CD4-positive, alpha-beta T cell treated with Interleukin-12 subunit alpha and Interleukin-12 subunit beta, for 1 hour (primary cell): ENCODE results near the gene CDH8.

Experiments used
- DNase-seq: peaks from one replicate; pipeline ENCODE4 v3.0.0-alpha.2; 2020

Gene CDH8

DNA sequence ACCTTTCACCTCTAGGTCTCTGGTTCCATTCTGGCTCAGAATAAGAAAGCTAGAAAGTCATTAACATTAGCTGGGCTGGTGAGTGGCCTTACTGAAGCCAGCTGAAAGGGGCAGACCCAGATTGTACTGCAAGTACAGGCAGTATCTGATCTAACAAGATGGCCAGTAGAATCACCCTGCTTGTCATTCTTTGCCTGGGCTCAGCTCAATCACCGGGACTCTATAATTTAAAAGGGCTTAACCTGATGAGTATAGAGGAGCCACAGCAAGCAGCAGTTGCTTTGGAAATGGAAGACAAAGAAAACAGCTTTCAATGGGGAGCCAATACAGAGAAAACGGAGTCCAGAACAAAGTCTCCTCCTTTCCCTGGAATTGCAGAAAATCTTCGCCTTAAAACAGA lies 13.6 kb downstream of the CDH8 start:
- DNase-seq, result no peak

DNA sequence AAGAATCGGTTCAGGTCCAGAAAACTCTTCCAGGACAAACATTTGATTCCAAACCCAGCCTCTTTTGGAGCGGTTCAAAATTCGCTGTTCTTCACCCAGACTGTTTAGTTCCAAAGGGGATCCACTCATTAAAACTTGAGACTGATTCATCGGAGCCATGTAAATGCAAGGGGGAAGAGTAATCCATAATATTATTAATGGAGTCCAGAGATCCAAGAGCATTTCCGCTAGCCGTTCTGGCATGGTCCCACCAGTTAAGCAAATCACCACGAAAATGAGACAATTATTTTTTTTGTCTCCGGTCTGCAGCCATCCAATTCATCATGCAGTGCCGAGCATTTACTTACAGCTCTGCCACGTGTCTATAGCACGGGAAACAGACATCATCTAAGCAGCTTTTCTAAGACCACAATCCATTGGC lies 15.1 kb downstream of the CDH8 start:
- DNase-seq, result no peak

DNA sequence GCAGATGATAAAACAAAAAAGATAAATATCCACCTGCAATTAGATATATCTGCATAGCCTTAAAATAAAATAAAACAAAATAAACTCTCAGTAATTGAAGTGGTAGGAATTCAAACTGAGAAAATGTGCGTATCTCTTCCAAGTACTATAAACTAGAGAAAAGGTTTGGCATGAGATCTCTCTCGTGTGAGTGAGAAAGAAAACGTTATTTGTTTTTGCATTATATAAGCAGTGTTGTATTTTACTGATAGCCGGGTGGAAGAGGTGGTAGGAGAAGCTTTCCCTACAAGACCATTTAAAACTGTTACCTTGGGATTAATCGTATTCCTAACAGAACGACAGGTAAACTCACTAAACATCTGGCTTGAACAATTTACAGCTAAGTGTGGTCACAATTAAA lies 15.6 kb downstream of the CDH8 start:
- no peak for DNase-seq

DNA sequence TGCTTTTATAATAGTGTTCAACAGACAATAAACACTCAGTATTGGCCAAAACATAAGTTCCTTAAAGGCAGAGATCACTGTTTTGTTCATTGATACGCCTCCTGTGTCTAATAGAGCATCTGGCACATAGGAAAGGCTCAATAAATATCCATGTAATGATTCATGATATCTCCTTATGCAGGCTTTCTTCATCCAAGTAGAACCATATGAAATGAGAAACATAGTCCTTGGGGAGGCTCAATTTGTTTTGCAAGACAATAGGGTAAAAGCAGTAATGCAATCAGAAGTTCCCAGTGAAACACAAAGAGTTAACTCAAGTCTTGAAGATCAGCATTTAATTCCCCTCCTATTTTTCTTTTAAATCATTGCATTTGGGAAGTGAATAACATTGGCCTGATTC lies 16.4 kb downstream of the CDH8 start:
- DNase-seq, result no peak

DNA sequence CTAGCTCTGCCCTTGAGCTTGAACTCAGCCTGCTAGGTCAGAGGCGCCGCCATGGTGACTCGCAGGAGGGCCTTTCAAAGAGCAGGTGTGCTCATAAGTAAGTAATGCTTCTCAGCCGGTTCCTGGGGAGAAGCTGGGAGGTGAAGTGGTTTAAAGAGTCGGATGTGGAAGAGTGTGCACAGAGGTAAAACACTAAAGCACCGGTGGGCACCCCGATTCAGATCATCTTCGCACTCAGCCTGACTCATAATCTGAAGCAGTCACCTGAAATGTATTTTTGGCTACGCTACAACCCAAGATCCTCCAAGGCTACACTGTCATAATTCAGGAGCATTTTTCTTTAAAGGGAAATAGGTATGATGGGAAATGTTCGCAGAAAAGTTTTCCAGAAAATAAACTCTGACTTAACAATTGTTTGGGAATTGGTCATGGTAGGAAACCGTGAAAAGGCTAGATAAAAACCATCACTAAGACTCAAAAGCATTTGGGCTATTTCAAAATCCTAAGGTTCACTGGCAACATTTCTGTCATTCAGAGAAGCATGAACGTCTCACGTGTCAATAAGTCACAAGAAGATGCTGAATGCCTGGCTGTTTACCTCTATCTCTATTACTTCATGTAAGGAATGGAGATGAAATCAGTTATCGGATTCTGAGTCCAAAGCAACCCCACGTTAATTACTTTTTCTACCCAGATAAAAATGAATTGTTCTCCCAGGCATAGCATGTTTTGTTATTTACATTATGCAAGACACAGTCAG lies 17.8 kb downstream of the CDH8 start:
- DNase-seq, result no peak

DNA sequence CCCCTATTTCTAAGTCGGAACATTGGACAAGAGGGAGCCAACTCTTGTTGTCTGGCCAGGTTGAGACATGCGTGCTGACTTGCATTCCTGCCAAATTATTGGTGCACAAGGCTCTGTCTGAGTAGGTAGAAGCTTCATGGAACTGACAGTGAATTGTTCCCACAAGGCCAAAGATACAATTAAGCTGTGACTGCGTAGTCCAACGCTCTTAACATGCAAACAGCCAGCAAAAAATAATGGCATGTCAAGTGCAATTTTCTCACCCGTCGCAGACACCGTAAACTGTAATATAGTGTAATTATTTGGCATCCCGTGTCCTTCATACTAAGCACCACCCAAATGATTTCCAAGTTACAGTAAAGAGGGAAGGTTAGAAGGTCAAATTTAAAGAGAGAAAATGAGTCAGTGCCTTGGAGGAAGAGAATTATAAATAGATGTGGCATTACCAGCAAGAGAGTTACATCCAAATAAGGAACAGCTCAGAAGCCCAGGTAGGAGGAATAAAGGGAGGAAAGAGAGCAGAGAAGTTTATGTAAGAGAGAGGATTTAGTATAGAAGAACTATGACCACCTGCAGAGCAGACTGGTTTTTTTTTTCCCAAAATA lies 21.8 kb downstream of the CDH8 start:
- no peak for DNase-seq

DNA sequence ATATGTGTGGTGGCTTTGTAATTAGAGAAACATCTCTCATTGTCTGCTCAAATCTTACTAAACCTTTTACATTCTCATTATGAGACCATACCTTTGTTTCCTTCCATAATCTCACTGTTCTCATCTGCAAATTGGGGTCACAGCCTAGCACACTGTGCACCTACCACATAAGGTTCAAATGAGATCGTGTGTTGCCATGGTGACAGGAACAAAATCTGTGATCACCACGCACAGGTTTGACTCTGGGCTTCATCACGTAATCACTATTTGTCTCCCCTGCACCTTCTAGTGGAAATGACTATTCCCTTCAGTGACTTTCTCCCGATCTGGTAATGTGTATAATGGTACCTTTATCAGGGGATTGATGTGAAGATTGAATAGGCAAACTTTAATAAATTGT lies 26.1 kb downstream of the CDH8 start:
- no peak for DNase-seq

DNA sequence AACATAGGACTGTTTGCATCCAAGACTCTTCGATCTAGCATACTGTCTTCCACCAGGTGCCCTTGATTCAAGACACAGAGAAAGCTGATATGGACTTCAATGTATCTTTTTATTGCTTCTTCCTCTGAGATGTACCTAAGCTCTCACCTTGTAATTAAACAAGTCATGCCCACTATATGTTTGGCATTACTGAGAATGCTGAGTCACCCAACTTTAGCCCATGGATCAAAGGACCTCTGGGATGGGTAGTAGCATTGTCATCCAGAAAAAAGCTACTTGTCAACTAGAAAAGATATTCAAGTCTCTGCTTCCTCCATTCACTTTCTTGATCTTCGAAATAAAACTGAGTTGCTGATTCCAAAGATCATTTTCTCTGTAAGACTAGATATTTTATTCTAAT lies 37.8 kb downstream of the CDH8 start:
- DNase-seq, result no peak

DNA sequence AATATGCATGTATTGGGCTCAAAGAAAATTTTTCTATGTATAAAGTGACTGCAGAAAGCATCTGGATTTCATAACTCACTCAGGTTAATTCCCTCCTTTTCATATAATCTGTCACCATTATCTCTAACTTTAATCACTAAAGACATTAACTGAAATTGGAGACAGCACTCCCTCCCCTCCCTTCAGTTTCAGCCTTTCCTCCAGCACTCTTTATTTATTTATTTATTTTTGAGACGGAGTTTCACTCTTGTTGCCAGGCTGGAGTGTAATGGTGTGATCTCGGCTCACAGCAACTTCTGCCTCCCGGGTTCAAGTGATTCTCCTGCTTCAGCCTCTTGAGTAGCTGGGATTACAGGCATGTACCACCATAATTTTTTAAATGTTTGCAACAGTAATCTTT lies 43.1 kb downstream of the CDH8 start:
- no peak for DNase-seq

DNA sequence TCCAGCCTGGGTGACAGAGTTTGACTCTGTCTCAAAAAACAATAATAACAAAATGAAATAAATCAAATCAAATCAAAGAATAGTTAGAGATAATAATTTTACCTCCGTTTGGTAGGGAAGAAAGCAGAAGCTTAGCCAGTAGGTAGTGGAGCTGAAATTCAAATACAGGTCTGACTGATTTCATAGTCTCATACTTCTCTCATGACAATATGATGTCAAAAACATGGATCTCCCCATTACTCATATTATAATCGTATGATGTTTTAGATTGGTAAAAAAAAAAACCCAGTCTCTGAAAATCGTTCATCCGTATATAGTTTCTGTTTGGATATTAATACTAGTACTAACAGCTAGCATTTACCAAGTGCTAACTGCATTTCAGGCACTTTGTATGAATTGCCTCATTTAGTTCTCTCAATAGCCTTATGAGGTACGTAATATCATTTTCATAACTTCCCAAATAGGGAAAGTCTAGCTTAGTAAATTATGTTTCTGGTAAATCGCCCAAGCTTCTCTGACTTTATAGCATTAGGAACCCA lies 48.7 kb downstream of the CDH8 start:
- DNase-seq, result no peak

DNA sequence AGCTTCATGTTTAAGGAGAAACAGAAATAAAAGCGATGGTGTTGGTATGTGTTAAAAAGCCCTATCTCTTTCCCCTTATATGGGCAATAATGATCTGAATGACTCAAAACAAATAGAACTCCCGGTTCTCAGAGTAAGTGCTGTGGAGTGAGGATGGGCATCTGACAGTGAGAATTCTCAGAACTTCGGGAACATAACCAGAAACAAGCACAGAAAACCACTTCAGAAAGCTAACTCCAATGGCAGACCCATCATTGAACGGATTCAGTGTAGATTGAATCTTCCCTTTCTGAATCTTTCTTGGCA lies 67.2 kb downstream of the CDH8 start:
- no peak for DNase-seq

DNA sequence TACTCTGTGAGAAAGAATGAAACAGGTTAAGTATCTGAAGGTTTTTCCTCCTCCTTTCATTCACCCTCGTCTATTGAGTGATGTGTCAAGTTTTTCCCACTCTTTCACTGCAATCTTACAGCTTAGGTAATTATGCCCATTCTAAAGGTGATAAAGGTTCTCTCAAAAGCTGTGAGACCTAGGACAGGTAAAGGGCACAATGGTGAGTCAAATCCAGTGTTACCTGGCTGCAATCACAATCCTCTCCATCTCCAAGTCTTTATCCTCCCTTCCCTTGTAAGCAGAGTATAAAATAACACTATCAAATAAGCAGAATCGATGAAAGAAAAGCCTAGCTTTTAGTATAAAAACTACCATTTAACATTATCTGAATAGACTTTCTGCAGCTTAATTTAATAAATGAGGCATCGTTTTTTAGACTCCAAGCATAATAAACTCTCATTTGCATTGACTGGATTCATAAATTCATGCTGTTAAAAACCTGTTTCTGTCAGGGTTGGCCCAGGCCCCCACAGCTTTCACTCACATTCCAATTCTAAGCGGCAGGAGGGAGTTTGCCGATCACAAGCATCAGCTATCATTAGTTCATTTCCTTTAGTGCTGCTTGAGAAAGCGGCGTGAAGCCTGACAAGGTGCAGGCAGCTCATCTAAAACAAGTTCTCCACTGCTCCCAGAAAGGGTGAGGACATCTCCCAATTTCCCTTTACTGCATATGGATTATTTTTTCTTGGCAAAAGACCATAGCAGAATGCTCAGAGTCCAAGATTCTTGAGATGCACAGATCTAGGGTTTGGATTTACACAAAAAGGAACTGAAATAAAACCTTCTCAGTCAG lies 67.8 kb downstream of the CDH8 start:
- DNase-seq, result no peak

DNA sequence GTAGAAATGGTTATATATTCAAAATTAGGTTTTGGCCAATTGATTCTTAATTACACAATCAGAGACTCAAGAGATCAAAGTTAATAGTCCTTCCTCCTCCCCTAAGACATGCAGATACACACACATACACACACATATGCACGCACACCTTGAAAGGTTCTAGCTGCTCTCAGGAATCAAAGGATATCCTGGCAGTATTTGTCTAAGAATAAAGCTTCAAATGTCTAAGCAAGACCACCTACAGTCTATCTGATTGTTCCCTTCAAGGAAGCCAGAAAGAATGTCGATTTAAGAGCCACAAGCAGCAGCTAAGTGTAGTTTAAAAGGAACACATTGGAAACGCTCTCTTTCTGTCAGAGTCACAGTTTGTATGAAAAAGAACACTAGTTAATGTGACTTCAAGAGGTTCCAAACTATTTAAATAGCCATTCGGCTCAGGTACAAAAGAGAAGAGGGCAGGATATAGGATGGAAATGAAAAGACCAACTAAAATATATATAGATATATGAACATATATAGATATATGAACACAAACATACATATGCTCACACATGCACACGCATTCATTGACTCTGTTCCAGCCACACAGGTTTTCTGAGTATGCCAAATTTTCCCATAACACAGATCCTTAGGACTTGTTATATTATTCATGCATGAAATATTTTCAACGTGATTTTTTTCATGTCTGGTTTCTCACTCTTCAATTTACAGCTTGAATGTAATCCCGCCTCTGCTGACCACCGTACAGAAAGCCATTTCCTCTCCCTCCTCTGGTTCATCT lies 79.0 kb downstream of the CDH8 start:
- no peak for DNase-seq

DNA sequence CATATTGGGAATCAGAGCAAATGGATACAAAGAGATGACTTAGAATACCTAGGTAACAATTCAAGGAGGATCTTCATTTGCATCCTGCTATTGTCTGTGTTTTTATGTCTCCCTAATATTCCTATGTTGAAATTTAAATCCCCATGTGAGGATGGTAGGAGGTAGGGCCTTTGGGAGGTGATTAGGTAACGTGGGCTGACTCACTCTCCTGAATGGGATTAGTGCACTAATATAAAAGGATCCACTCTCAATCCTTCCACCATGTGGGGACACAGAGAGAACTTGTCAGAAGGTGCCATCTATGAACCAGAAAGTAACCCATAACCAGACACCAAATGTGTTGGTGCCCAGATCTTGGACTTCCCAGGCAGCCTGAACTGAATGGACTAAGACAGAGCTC lies 83.4 kb downstream of the CDH8 start:
- DNase-seq, result no peak

DNA sequence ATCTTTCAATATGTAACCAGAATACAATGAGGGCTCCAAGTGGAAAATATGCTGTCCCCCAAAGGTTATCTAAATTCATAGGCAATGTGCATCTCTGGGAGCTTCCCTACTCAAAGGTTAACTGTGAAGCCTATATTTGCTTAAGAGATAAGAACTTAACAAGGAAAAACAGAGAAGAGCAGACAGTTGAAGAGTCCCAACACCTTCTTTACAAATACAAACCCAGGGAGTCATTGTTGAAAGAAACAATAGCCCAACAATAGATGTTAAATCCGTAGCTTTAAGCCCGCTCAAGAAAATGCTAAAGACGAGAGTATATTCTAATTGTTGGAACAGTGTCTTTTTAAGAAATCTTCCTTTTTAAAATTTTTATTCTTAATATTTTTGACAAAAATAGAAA lies 87.8 kb downstream of the CDH8 start:
- no peak for DNase-seq

DNA sequence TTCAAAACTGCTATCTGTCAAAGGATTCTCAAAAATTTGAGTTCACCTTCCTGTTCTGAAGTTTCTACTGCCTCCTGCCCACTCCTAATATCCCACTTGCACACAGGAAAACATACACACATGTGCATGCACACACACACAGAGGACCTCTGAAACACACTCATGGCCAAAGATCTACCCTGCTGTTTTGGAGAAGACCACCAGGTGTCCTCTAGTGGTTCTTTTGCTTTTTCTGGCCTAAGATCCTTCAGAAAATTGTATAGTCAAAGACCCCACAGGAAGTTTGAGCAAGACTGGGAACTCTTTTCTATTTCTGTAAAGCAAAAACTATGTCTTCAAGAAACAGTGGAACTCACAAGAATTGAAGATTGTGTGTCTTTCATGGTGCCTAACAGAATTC lies 90.2 kb downstream of the CDH8 start:
- DNase-seq, result no peak

DNA sequence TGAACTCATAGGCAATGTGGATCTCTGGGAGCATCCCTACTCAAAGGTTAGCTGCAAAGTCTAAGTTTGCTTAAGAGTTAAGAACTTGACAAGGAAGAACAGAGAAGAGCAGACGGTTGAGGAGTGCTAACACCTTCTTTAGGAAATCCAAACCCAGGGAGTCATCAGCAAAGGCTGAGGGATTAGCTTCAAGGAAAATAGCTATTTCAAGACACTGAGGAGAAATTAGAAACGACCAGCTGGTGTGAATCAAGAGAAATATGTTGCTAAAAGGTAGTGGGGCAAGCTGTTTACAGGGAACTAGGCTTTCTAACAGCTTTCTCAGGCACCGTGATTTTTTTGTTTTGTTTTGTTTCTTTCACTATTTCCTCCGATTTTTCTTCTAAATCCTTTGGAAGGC lies 90.7 kb downstream of the CDH8 start:
- DNase-seq, result no peak

DNA sequence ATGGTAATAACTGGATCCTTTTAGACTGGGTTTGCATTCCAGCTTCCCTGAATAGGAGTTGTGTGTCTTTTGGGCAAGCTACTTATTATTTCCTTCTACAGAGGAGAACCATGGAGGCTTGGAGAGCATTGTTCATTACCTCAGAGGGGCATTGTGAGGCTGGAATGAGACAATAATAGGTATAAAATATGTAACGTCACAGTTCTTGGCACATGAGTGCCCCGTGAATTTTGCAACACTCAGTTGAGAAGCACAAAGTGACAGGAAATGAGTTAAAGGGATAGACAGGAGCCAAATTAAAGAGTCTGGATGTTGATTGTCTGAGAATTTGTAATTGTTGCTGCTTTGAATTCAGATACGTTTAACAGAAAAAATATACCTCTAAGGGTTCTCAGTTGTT lies 92.2 kb downstream of the CDH8 start:
- DNase-seq, result no peak

DNA sequence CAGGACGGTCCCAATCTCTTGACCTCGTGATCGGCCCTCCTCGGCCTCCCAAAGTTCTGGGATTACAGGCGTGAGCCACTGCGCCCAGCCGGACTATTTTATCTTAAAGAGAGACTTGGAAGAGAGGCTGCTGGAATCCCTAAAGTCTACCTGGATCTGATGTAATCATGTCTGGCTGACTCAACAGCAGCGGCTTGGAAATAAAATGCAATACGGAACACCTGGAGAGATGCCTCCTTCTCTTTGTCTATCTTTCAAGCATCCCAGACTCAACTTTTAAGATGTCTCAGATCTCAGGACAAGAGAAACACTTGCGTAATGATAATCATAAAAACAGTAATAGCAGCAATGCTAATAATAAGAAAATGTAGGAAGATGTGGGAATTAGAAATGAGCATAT lies 95.6 kb downstream of the CDH8 start:
- no peak for DNase-seq

DNA sequence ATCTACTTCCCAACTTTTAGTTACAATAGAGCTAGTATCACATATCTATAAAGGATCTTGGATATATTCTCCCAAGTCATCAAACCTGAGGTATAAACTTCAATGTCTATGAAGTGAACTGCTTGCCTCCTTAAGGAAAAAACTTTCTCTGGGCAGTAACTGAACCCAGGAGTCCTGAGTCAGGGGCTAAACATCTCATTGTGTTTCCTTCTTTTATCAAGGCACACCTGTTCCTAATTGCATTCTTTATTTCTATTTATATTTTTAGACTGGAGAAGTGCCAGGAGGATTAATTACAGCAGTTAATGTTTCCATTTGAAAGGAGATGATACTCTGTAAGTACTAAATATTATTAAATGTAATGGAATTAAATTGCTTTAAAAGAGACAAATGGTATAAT lies 98.6 kb downstream of the CDH8 start:
- no peak for DNase-seq

DNA sequence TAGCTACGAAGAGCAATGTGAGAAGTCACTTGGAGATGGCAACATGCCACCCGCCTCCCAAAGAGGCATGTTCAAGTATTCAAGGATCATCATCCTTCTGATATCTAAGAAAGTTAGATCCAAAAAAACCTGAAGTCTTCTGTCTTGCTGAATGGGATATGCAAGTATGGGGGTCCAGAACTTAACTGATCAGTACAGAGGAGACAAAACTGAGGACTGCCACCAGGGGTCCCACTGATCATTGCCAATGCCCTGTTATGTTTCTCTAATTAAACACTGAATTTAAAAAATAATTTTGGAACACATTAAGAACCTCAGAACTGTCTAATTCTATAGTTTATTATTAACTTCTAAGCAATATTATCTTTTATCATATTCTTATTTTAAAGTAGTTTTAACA lies 99.7 kb downstream of the CDH8 start:
- no peak for DNase-seq

DNA sequence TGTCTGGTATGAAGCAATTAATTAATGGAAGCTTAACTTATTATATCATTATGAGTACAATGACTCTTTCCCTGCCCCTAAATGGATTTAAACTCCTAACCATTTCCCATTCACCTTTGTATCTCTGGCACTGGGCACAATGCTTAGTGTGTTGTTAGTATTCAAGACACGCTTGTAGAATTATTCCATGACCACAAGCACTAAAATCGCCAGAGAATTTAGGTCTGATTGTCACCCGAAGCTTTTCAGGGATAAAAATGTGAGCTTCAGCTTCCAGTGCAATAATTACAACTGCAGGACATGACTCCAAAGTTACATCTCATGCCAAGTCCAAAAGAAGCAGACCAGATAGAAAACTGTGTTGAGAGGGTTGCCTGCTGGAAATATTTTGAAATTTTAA lies 101.6 kb downstream of the CDH8 start:
- no peak for DNase-seq

DNA sequence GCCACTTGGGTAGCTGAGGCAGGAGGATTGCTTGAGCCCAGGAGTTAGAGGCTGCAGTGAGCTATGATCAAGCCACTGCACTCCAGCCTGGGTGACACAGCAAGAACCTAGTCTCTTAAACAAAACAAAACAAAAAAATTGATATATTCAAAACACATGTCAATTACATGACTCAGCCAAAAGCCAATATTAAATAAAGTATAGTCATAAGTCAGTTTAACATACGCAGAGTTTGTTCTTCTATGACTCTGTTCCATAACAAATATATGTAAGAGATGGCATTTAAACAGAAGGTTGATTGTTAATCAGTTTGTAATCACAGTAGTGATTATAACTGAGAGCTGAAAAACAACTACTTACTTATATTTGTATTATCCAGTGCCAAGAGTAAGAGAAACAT lies 106.5 kb downstream of the CDH8 start:
- DNase-seq, result no peak
